IMR-90 (cell line): ENCODE data around the gene ACSM6. TPM values are rescaled to one million over a fixed set of nuclear protein-coding genes. Genes with fewer than 3 reads are reported as not detected.

Experiments used
- ATAC-seq: fragments of 200-7000 bp; cut with Tn5 transposase; 2 replicates; pipeline ENCODE4 v1.9.1; 2020; ENCODE audit warnings: low read depth, mild to moderate bottlenecking, moderate library complexity
- BruUV-seq: library from RNA; stranded (reverse); fragments of 400-500 nt; replicated peaks from 2 replicates; lab custom pipeline; 2021; lab: Mats Ljungman, UMichigan
- CTCF ChIA-PET: fragments of 300-600 bp; formaldehyde crosslinking; extraction: SDS; loops from one replicate; lab custom pipeline; 2021; ENCODE audit warnings: antibody characterized with exemption; lab: Yijun Ruan, JAX
- POLR2A ChIA-PET: fragments of 300-600 bp; sonication (Branson Sonifier 250); formaldehyde crosslinking; loops from one replicate; lab custom pipeline; 2022; ENCODE audit warnings: antibody characterized with exemption; ENCODE audit not compliant: unreplicated experiment; lab: Charles Lee
- DNase-seq: peaks from one replicate; pipeline ENCODE4 v3.0.0; 2013
- H2AFZ ChIP-seq: replicated peaks from 2 replicates; pipeline ENCODE3; 2013; ENCODE audit warnings: low read length, mild to moderate bottlenecking; ENCODE audit not compliant: poor library complexity
- H2AK5ac ChIP-seq: 2 replicates; pipeline ENCODE4 v1.6.1; 2013; ENCODE audit warnings: low read depth, low read length, inconsistent platforms
- H2AK9ac ChIP-seq: replicated peaks from 2 replicates; pipeline ENCODE3; 2013; ENCODE audit warnings: mild to moderate bottlenecking, low read depth, low read length, moderate library complexity; ENCODE audit not compliant: poor library complexity
- H2BK120ac ChIP-seq: 2 replicates; pipeline ENCODE4 v1.6.1; 2013; ENCODE audit warnings: low read depth, low read length, inconsistent platforms
- H2BK15ac ChIP-seq: 3 replicates; pipeline ENCODE4 v1.6.1; 2013; ENCODE audit warnings: low read depth, low read length, inconsistent platforms
- H2BK20ac ChIP-seq: 2 replicates; pipeline ENCODE4 v1.6.1; 2013; ENCODE audit warnings: low read depth, mild to moderate bottlenecking, inconsistent platforms, low read length, moderate library complexity
- H2BK5ac ChIP-seq: 2 replicates; pipeline ENCODE4 v1.6.1; 2013; ENCODE audit warnings: mild to moderate bottlenecking, low read depth, low read length, inconsistent platforms; ENCODE audit not compliant: poor library complexity, severe bottlenecking
- H3K14ac ChIP-seq: replicated peaks from 2 replicates; pipeline ENCODE4 v1.6.1; 2013; ENCODE audit warnings: low read depth, low read length, inconsistent platforms
- H3K18ac ChIP-seq: 2 replicates; pipeline ENCODE4 v1.6.1; 2013; ENCODE audit warnings: low read depth, low read length, control low read depth
- H3K23ac ChIP-seq: 2 replicates; pipeline ENCODE4 v1.6.1; 2013; ENCODE audit warnings: low read depth, low read length, inconsistent platforms
- H3K27ac ChIP-seq: 2 replicates; pipeline ENCODE4 v1.5.1; 2013; ENCODE audit warnings: mild to moderate bottlenecking, control low read depth, low read length; ENCODE audit not compliant: insufficient read depth
- H3K27me3 ChIP-seq: 2 replicates; pipeline ENCODE4 v1.6.1; 2013; ENCODE audit warnings: low read length; ENCODE audit not compliant: control insufficient read depth, insufficient read depth
- H3K36me3 ChIP-seq: 2 replicates; pipeline ENCODE4 v1.6.1; 2013; ENCODE audit warnings: low read length, mixed read lengths; ENCODE audit not compliant: control insufficient read depth, insufficient read depth
- H3K4ac ChIP-seq: 2 replicates; pipeline ENCODE4 v1.6.1; 2013; ENCODE audit warnings: low read depth, low read length, inconsistent platforms
- H3K4me1 ChIP-seq: 2 replicates; pipeline ENCODE4 v1.6.1; 2013; ENCODE audit warnings: low read length, mixed read lengths; ENCODE audit not compliant: control insufficient read depth, insufficient read depth
- H3K4me2 ChIP-seq: 2 replicates; pipeline ENCODE4 v1.6.1; 2013; ENCODE audit warnings: low read depth, mild to moderate bottlenecking, control low read depth, low read length, moderate library complexity
- H3K4me3 ChIP-seq: 2 replicates; pipeline ENCODE4 v1.5.1; 2013; ENCODE audit warnings: low read depth, mild to moderate bottlenecking, control low read depth, low read length, moderate library complexity; ENCODE audit not compliant: insufficient read depth
- H3K56ac ChIP-seq: 2 replicates; pipeline ENCODE4 v1.6.1; 2013; ENCODE audit warnings: low read length, inconsistent platforms; ENCODE audit not compliant: insufficient read depth; ENCODE audit errors: extremely low read depth
- H3K79me1 ChIP-seq, 2 experiments: 2 replicates each; pipeline ENCODE4 v1.6.1; 2013; ENCODE audit warnings: low read length in 2 of 2, inconsistent platforms in 1 of 2, low read depth in 1 of 2
- H3K9ac ChIP-seq: 2 replicates; pipeline ENCODE4 v1.6.1; 2013; ENCODE audit warnings: low read depth, low read length, control low read depth
- H3K9me1 ChIP-seq: 2 replicates; pipeline ENCODE4 v1.6.1; 2013; ENCODE audit warnings: low read length, inconsistent platforms; ENCODE audit not compliant: insufficient read depth
- H3K9me3 ChIP-seq: 2 replicates; pipeline ENCODE4 v1.6.1; 2013; ENCODE audit warnings: low read length; ENCODE audit not compliant: control insufficient read depth, insufficient read depth
- H4K20me1 ChIP-seq: 2 replicates; pipeline ENCODE4 v1.6.1; 2013; ENCODE audit warnings: low read length, inconsistent platforms; ENCODE audit not compliant: insufficient read depth
- H4K5ac ChIP-seq: 2 replicates; pipeline ENCODE4 v1.6.1; 2013; ENCODE audit warnings: mild to moderate bottlenecking, low read depth, low read length, control low read depth
- H4K8ac ChIP-seq, 2 experiments: 2 replicates each; pipeline ENCODE4 v1.6.1; 2013; ENCODE audit warnings: low read depth in 2 of 2, low read length in 2 of 2, control low read depth in 1 of 2, inconsistent platforms in 1 of 2
- H4K91ac ChIP-seq: 2 replicates; pipeline ENCODE4 v1.6.1; 2013; ENCODE audit warnings: low read depth, low read length, inconsistent platforms; ENCODE audit not compliant: insufficient read depth
- BHLHE40 ChIP-seq: fragments of 150-350 bp; IDR thresholded peaks from 2 replicates; pipeline ENCODE4 v1.6.1; 2016; ENCODE audit warnings: mild to moderate bottlenecking, low read depth, low read length
- CEBPB ChIP-seq: IDR thresholded peaks from 2 replicates; pipeline ENCODE4 v1.6.1; 2012; ENCODE audit warnings: low read depth, low read length, improper control_type of control experiment
- ELK1 ChIP-seq: fragments of 150-350 bp; IDR thresholded peaks from 2 replicates; pipeline ENCODE4 v1.6.1; 2016; ENCODE audit warnings: low read depth, mild to moderate bottlenecking, low read length, moderate library complexity, borderline replicate concordance
- MAFK ChIP-seq: IDR thresholded peaks from 2 replicates; pipeline ENCODE4 v1.6.1; 2012; ENCODE audit warnings: low read depth, low read length, improper control_type of control experiment
- MAZ ChIP-seq: IDR thresholded peaks from 2 replicates; pipeline ENCODE4 v1.6.1; 2012; ENCODE audit warnings: low read depth, mild to moderate bottlenecking, low read length, improper control_type of control experiment, moderate library complexity, borderline replicate concordance
- POLR2A ChIP-seq: IDR thresholded peaks from 2 replicates; pipeline ENCODE4 v1.6.1; 2012; ENCODE audit warnings: mild to moderate bottlenecking, low read depth, low read length
- RFX5 ChIP-seq: IDR thresholded peaks from 2 replicates; pipeline ENCODE4 v1.8.0; 2012; ENCODE audit warnings: low read depth, mild to moderate bottlenecking, low read length, moderate library complexity
- USF2 ChIP-seq: fragments of 150-350 bp; IDR thresholded peaks from 2 replicates; pipeline ENCODE4 v1.6.1; 2017; ENCODE audit warnings: mild to moderate bottlenecking, antibody characterized with exemption, low read length, low read depth
- WGBS, 2 experiments: methylation state at CpG; one replicate each; pipeline versions ENCODE4 v1.1.5 to v1.1.7; 2013; ENCODE audit warnings: missing lambda C conversion rate in 2 of 2; ENCODE audit not compliant: insufficient read length in 1 of 2; ENCODE audit errors: extremely low coverage in 2 of 2; 5-methylcytosine and 5-hydroxymethylcytosine counted together
- dilution Hi-C: fragments of 300-500 bp; cut with HindIII; formaldehyde crosslinking; loops from one replicate; pipeline ENCODE4 v1.14.3; 2018; ENCODE audit warnings: low sequenced_read_pairs; ENCODE audit not compliant: unreplicated experiment
- in situ Hi-C: fragments of 300-500 bp; cut with MboI; formaldehyde crosslinking; loops from 3 replicates; pipeline ENCODE4 v1.14.3; 2019; ENCODE audit warnings: low sequenced_read_pairs, inconsistent platforms, mixed read lengths
- intact Hi-C: fragments of 100-400 bp; cut with micrococcal nuclease; formaldehyde crosslinking; loops from 2 replicates; pipeline ENCODE4 v1.10.0; 2022
- polyA plus RNA-seq, 3 experiments: library from polyadenylated mRNA; depleted of rRNA; stranded (reverse); fragments of >200 nt; gene quantifications; 2 replicates each; pipeline ENCODE4 v1.2.3, GENCODE V29; 2012; ENCODE audit warnings: low replicate concordance in 1 of 3
- total RNA-seq: library from RNA; depleted of rRNA; stranded (reverse); fragments of >200 nt; gene quantifications from 2 replicates; pipeline ENCODE4 v1.2.3, GENCODE V29; 2012

ACSM6 gene
- total and polyA plus RNA-seq, 2 of the 4 experiments (the other 2 are of a cell fraction) = not detected

- WGBS, 2 experiments = no CpG with 5 or more reads among the region's 1 CpG
- CTCF ChIA-PET = no interaction called here
Measured at GRCh38 chr10:95266674-95267095, 72.6 kb downstream of the ACSM6 start.

More at GRCh38 chr10:95266674-95267095, 72.6 kb downstream of the ACSM6 start:
- Histone ChIP-seq H2AK5ac (peak overlapping the region; percentile 45; the same call in 1 of the 2 replicates), H3K56ac (no peak overlapping the region), H3K23ac (no peak overlapping the region), H3K9me1 (peaks cover 15% of the 10 kb centered on the region), H3K9ac (no peak overlapping the region), H4K8ac (peak overlapping the region in 1 of 2 experiments; percentile 26; a peak in 1 of 4 replicates), H2AFZ (no peak overlapping the region), H3K18ac (0 out of 2 replicates have a peak overlapping the region, but pooled peaks have one; percentile 52), H3K14ac (0 out of 2 replicates have a peak overlapping the region, but pooled peaks have one; percentile 37), H3K4ac (peak overlapping the region; percentile 48; the same call in 1 of the 2 replicates), H2BK5ac (peak overlapping the region; percentile 32), H3K27me3 (no peaks in the 10 kb centered on the region), H3K4me1 (peaks cover 19% of the 10 kb centered on the region), H4K5ac (0 out of 2 replicates have a peak overlapping the region, but pooled peaks have one; percentile 35), H3K4me2 (no peak overlapping the region), H3K4me3 (no peak overlapping the region), H3K36me3 (peaks cover 57% of the 10 kb centered on the region), H3K27ac (peak overlapping the region; percentile 52; the same call in 1 of the 2 replicates), H3K9me3 (no peaks in the 10 kb centered on the region), H4K91ac (0 out of 2 replicates have a peak overlapping the region, but pooled peaks have one; percentile 28), H4K20me1 (no peaks in the 10 kb centered on the region), H3K79me1 (peaks cover 28 to 71% of the 10 kb centered on the region in 2 experiments), H2BK15ac (no peak overlapping the region), H2BK120ac (peak overlapping the region; percentile 28; the same call in 1 of the 2 replicates), H2BK20ac (no peak overlapping the region), H2AK9ac (no peak overlapping the region)
- intact Hi-C loops (no loop called here), in situ Hi-C loops (no loop called here), dilution Hi-C loops (no loop called here)
- BruUV-seq = no TSS peak
- peak; percentile 63 for ATAC-seq
- POLR2A ChIA-PET = no interaction called here
- TF ChIP-seq RFX5 = no peak
- no peak for TF ChIP-seq POLR2A
- no peak for TF ChIP-seq MAZ
- peak; percentile 39 for TF ChIP-seq MAFK
- TF ChIP-seq USF2 = no peak
- no peak for TF ChIP-seq ELK1
- no peak for TF ChIP-seq BHLHE40
- peak; percentile 76 for TF ChIP-seq CEBPB
- peak; percentile 88 for DNase-seq
